NCI-H2029 (cell line): ENCODE measurements around the gene SREK1IP1.
A peak's percentile ranks its signal among the peaks of the same experiment; 100 is the strongest.

ENCODE experiments used
- DNase-seq: peaks from one replicate; lab custom pipeline; 2025; lab: John Stamatoyannopoulos, UW

The SREK1IP1 gene

GRCh38 chr5:64768358-64769312 is at the start of gene SREK1IP1, which contains the start of gene CWC27:
SREK1IP1 (minus strand) TSS chr5:64768691; CDS start chr5:64768517, 174 bp downstream.
CWC27 (plus strand) TSS chr5:64768930; CDS start chr5:64769147, 217 bp downstream.
- DNase-seq: peak; percentile 88

DNA sequence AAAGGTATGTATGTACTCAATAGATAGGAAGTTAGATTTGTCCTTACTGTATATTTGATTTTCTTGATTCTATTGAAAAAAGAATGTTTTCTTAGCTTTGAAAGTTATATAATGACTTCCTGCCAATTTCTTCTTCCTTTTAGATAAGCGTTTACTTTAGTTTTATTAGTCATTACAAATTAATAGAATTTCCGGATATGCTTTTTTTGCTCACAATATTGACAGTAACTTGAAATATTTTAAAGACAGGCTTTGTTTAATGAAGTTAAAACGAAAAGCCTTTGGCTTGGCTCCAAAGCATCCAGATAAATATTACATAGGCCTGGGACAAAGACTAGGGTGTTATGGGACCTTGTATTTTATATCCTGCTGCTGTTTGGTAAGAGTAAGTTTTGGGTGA is 49.8 kb upstream of the SREK1IP1 start:
- no peak for DNase-seq

DNA sequence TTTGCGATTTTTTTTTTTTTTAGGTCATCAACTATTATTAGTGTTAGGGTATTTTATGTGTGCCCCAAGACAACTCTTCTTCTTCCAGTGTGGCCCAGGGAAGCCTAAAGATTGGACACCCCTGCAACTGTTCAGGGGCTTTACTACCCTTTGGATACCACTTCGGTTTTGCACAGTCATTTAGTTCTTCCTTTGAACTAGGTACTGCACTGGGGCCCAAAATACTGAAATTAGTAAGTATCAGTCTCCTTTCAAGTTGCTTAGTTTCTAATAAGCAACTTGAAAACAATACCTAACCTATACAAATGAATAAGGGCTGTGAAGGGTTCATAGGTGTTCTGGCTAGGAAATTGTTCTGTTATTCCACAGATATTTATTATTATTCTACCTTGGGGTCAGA is 45.6 kb upstream of the SREK1IP1 start:
- no peak for DNase-seq

GRCh38 chr5:64811050-64811640 is 42.7 kb upstream of the SREK1IP1 start:
- DNase-seq: peak; percentile 7

DNA sequence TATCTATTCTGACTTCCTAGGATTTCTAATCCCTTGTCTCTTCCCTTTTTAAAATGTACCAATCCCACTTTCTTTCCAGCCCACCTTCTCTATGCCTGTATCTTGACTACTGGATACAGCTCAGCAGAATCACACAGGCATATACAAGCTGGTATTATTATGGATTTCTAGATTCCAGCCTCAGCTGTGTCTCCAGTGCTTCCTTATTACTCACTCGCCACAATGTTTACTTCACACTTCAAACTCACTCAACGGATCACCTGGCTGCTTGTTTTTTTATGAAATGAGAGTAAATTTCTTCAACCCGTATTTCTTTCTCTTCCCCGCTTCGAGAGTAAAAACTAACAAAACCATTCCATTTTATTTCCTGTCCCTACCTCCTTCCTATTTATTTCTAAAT is 39.0 kb upstream of the SREK1IP1 start:
- DNase-seq: peak; percentile 61

DNA sequence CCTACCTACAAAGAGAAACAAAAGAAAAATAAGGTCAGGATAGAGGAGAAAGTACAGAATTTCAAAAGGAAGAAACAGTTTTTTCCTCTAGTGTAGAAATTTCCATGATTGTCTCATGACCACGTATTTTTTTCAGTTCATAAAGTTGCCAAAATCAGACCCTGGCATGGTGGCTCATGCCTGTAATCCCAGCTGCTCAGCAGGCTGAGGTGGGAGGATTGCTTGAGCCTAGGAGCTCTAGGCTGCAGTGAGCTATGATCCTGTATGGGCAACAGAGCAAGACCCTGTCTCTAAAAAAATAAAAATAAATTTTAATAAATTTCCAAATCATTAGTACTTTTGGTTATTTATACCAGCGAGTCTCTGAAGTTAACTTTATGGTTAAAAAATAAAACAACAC is 38.0 kb upstream of the SREK1IP1 start:
- no peak for DNase-seq

GRCh38 chr5:64800926-64801325 is 32.4 kb upstream of the SREK1IP1 start:
- no peak for DNase-seq

DNA sequence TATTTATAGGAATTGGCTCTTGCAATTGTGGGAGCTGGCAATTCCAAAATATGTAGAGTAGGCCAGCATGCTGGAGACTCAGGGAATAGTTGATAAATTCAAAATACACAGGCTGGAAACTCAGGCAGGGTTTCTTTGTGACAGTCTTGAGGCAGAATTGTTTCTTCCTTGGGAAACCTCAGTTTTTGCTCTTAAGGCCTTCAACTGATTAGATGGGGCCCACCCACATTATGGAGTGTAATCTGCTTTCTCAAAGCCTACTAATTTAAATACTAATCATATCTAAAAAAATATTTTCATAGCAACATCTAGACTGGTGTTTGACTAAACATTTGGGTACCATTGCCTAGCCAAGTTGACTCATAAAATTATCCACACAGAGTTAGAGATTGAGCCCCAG is 27.8 kb upstream of the SREK1IP1 start:
- no peak for DNase-seq

DNA sequence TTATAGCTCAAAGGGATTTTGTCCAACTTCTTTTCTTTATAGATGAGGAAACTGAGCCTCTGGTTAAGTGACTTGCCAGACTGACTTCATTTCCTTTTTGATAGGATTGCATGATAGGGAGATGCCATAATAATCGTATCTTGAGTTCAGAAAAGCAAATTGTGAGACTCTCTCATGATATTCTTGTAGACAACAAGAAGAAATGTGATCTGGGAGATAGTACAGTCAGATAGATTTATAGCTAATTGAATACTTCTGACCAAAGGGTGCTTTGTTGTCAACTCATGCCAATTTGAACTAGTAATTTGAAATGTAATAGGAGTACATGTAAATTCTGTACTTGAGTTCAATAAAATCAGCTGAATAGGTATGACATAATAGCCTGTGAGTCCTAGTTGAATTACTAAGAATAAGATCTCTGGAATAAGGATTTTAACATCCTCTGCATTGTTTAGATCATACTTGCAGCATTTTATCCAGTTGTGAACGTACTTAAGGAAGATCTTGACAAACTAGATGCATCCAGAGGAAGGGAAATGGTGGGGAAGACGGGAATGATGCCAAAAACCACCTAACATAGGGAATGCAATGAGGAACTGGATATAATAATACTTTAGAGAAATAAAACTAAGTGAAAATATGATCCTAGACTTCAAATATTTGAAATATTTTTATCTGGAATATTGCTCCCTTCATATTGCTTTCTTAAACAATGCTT is 25.7 kb upstream of the SREK1IP1 start:
- DNase-seq: peak; percentile 3

- DNase-seq: no peak
Observed at GRCh38 chr5:64792469-64792868, 24.0 kb upstream of the SREK1IP1 start.

GRCh38 chr5:64790210-64790609 is 21.7 kb upstream of the SREK1IP1 start:
- DNase-seq: no peak

- DNase-seq: no peak
Observed at GRCh38 chr5:64789457-64789856, 21.0 kb upstream of the SREK1IP1 start.

GRCh38 chr5:64788156-64788555 is 19.7 kb upstream of the SREK1IP1 start:
- DNase-seq: no peak

- DNase-seq: no peak
Observed at GRCh38 chr5:64786372-64786771, 17.9 kb upstream of the SREK1IP1 start.

- DNase-seq: peak; percentile 74
Observed at GRCh38 chr5:64784451-64785025, 16.0 kb upstream of the SREK1IP1 start.

GRCh38 chr5:64775291-64775690 is 6.8 kb upstream of the SREK1IP1 start:
- DNase-seq: no peak

DNA sequence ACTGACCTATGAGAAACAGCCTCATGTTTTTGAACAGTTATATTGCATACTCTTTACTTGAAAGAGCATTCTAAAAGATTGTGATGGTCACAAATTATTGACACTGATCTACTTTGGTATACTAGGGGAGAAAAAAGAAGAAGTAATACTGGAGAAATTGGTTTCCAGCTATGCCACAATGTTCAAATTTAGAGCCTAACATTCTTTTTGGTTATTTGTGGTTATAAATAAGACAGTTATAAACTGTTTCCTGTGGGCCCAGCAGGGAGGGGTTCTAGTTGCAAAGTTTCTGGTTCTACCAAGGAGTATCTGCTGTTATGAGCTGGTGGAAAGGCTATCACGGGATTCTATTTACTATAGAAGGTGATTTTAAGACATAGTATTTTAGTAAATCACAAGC is 5.0 kb upstream of the SREK1IP1 start:
- no peak for DNase-seq

DNA sequence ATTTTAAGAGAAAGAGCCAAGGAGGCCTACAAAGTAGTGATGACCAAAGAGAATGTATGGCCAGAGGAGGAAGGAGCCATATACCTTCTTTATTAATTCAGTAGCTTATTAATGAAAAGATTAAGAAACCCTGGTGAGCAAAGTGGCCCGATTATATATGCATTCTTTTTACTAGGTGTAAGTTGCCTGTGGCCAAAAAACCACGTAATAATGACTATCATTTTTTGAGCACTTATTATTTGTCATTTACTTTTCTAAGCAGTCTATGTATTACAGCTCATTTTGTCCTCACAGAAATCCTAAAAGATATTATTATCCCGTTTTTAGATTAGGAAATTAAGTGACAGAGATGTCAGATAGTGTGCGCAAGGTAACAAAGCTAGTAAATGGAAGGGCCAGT is 3.2 kb upstream of the SREK1IP1 start:
- no peak for DNase-seq

GRCh38 chr5:64769855-64770254 is 1.4 kb upstream of the SREK1IP1 start:
- no peak for DNase-seq

- DNase-seq: no peak
Observed at GRCh38 chr5:64767959-64768357, 533 bp downstream of the SREK1IP1 start.

- DNase-seq: no peak
Observed at GRCh38 chr5:64766941-64767340, 1.6 kb downstream of the SREK1IP1 start.

GRCh38 chr5:64765804-64766504 is 2.5 kb downstream of the SREK1IP1 start:
- DNase-seq: no peak
